Measurements from ENCODE around the gene C1QL2.

C1QL2 gene

DNA sequence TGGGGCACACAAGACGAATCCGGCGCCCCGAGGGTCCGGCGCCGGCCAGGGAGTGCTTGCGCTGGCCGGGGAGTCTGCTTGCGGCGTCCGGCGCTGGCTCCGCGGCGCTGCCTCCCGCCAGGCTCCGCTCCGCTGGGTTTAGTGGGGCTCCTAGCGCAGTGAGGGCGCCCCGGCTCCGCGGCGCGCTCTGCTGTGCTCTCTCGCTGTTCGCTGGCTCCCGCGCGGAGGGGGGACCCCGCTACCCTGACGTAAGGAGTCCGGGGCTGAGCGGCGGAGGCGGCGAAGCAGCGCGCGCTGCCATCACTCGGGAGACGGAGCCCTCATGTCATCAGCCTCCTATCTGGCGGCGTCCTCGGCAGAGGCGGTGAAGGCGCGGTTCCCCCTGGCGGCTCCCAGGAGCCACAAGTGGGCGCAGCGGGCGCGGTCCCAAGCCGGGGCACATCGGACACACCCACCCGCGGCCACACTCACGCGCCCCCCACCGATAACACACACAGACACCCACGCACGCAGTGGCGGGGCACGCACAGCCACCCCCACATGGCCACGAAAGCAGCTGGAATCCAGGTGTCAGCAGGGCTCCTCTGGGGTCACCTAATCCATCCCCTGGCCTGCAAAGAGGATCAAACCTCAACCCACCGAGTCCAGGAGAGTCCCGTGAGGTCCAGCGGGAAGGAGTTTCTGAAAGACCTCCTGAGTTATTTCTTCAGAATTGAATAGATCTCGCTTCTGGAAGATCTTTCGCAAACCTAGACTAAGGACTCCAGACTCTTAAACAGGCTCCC is at the start of gene C1QL2:
Gene C1QL2, minus strand, starts transcription at position 189 of the 785 bp plus-strand sequence. CDS start 482 bp downstream, outside the sequence.
- DNase-seq (ENCODE audit: low read depth) = no peak

DNA sequence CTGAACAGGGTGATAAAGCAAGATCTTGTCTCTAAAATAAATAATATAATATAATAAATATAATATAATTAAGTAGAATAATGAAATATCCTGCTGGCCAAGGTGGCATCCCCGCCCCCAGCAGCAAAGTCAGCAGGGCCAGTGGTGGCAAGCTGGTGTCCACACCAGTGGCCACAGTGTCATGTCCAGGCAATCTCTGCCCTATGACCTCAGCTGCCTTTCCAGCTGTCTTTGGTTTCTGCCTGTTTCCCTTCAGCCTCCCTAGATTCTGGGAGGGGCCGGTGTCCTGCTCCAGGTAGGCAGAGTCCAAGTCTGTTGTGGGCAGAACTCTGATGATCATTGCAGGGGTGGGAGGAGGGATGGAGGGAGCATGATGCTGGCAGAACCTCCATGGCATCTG is 48.9 kb upstream of the C1QL2 start:
- DNase-seq (ENCODE audit: low read depth) = no peak

DNA sequence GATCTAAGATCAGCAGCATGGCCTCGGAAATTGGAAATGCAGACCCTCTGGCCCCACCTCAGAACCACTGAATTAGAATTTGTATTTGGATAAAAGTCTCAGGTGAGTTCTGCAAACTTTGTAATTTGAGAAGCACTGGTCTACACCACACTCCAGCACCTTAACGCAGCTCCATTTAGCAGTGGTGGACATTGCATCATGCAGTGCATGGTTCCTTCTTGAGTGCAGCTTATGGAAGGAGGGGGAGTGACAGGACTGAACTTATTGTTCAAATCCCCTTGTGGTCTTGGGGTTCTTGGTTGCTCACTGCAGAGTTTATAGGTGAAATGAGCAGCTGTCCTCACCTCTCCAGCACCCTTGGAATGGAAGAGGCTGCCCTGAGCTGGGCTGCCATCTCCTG is 47.6 kb upstream of the C1QL2 start:
- no peak for DNase-seq (ENCODE audit: low read depth)

GRCh38 chr2:119205001-119205706 is 46.6 kb upstream of the C1QL2 start:
- no peak for DNase-seq (ENCODE audit: low read depth)

- DNase-seq (ENCODE audit: low read depth) = no peak
These were observed 46.0 kb upstream of the C1QL2 start for GRCh38 chr2:119204525-119204924.

DNA sequence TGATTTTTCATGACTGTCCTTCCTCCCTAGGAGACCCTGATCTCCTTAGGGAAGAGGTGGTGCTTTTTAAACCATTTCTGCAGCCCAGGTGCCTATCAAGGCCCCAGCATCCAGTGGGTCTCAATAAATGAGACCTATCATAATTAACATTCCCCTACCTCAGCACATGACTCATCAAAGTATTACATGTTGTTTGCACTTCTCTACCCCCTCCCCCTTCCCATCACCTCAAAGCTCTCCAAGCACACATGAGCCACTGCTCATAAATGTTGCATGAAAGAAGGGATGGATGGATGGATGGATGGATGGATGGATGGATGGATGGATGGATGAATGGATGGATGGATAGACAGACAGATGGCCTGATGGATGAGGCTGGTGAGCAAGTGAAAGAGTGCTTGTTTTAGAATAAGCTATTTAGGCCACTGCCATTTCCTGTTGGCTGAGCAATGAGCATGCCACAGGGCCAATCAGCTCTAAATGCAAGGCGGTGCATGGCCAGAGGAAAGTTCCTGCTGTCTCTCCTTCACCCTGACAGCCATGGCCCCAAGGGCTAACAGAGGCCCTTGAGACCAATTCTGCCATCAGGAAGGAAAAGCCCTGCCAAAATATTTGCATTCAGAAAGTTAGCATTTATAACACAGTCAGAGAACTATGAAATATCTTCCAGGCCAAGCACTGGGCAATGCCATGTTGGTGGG is 44.2 kb upstream of the C1QL2 start:
- DNase-seq (ENCODE audit: low read depth) = no peak

GRCh38 chr2:119201815-119202214 is 43.3 kb upstream of the C1QL2 start:
- no peak for DNase-seq (ENCODE audit: low read depth)

- no peak for DNase-seq (ENCODE audit: low read depth)
These were observed 39.8 kb upstream of the C1QL2 start for GRCh38 chr2:119198240-119198840.

GRCh38 chr2:119197529-119198239 is 39.1 kb upstream of the C1QL2 start:
- no peak for DNase-seq (ENCODE audit: low read depth)

DNA sequence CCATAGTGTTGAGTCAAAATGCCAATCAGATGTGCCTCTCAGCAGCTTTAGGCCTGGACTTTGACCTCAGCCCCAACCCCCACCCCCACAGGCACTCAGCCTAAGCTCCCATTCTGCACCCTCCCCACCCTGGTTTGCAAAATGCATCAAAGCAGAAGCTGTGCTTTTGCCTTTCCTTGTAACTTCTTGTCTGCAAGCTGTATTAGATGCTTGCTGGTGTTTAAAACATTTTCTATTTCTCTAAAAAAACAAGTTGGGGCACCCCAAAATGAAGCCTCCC is 38.5 kb upstream of the C1QL2 start:
- no peak for DNase-seq (ENCODE audit: low read depth)

- DNase-seq (ENCODE audit: low read depth) = no peak
These were observed 38.0 kb upstream of the C1QL2 start for GRCh38 chr2:119196301-119197125.

DNA sequence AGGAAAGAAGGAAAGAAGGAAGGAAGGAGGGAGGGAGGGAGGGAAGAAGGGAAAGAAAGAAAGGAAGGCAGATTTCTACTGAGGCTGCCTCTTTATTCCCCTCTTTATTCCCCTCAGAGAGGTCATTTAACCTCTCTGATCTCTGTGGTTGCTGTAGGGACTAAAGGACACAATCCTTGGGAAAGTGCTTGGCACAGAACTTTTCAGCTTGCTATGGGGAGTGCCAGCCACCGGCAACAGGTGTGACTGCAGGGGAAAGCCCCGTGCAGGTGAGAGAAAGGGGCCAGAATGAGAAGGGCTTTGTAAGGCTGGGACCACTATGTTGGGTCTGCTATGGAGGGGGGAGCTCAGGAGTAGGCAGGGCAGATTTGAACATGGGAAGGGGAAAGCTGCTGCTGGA is 37.3 kb upstream of the C1QL2 start:
- DNase-seq (ENCODE audit: low read depth) = no peak

DNA sequence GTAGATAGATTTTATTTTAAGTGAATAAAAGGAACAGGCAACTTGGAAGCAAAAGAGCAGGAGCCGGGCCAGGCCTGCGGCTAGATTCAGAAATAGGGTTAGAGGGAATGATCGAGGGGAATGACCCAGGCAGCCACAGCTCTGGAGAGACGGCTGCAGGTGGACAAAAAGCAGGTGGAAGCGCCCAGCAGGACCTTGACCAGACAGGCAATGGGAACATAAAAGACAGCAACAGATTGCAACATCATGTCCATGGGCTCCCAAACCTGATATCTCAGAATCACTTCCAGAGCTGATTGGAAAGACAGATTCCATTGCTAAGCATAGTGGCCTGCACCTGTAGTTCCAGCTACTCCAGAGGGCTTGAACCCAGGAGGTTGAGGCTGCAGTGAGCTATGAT is 36.5 kb upstream of the C1QL2 start:
- DNase-seq (ENCODE audit: low read depth) = no peak

- no peak for DNase-seq (ENCODE audit: low read depth)
These were observed 34.3 kb upstream of the C1QL2 start for GRCh38 chr2:119192893-119193292.

- DNase-seq (ENCODE audit: low read depth) = no peak
These were observed 32.0 kb upstream of the C1QL2 start for GRCh38 chr2:119190321-119191111.

DNA sequence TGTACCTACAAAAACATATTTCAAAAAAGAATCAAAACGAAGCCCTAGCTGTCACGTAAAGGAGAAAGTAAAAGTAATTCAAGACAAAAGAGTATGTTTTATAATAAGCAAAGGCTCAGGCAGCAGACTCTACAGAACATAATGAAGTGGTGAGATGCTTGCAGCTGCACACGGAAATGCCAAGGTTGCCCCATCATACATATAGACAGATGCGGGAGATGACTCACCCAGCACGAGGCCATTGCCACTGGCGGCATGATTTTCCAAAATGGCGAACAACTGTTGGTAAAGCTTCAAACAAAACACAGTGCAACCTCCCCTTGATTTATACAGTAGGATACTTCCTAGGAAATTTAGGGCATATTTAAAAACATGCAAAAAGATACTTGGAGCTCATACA is 26.0 kb upstream of the C1QL2 start:
- no peak for DNase-seq (ENCODE audit: low read depth)

DNA sequence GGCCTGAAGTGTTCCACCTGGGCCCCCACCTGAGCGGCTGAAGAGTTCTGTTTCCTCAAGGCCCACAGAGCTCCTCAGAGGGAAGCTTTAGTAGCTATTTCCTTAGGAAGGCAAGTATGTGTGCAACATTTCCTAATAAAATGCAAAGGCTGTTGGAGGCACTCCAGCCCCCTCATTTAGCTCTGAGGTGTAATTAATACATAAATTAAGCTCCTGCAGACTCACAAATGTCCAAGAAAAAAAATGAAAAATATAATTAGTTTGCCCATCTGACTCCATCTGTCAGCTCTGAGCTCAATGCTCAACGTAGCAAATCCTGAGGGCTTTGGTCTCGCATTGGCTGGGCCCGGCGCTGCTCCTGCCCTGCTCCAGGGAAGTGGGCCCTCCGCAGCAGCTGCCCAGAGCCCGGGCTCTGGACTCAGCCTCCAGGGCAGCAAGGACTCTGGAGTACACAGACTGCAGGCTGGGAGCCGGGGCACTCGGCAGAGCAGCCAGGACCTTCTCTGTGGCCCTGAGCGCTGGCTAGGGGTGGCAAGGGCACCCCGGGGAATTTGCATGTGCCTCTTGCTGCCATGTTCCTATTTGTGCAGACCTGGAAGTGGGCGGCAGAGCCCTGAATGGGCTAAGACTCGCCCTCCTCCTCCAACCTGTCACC is 23.4 kb upstream of the C1QL2 start:
- DNase-seq (ENCODE audit: low read depth) = no peak

GRCh38 chr2:119181391-119181790 is 22.8 kb upstream of the C1QL2 start:
- no peak for DNase-seq (ENCODE audit: low read depth)

DNA sequence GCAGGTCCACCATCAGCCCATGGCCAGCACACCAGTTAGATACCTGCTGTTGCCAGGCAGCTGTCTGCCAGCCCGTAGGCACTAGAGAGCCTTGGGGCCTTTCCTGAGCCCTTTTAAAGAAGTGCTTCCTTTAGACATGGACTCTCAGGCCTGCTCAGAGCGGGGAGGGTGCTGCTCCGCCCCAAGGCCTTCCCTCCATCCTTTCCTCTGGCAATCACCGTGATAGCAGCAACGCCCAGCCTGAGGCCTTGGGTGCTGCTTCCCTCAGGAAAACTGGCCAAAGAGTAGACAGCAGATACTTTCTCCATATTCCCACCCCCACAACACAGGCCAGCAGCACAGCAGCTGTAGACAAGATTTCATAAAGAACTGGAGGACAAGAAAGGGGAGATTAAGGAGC is 22.3 kb upstream of the C1QL2 start:
- no peak for DNase-seq (ENCODE audit: low read depth)

DNA sequence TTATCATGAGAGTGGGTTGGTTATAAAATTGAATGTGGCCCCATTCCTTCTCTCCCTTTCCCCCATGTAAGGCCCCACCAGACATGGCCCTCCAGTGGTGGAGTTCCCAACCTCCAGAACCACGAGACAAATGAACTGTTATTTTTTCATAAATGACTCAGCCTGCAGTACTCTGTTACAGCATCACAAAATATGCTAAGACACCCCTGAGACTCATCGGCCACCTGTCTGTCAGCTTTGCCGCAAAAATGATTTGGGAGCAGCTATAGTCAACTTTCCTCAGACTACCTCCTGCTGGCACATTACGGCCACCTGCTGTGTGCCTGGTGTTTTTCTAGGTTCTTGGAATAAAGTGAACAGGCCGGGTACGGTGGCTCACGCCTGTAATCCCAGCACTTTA is 21.4 kb upstream of the C1QL2 start:
- no peak for DNase-seq (ENCODE audit: low read depth)

Data from stimulated activated CD8-positive, alpha-beta memory T cell treated with anti-CD3 and anti-CD28 coated beads, Interleukin-7, amount 100 ng/mL, for 24 hours (primary cell).